Activated CD4-positive, alpha-beta T cell treated with anti-CD3 and anti-CD28 coated beads, Interleukin-2, amount 50 U/mL, for 1 hour (primary cell): ENCODE results near the gene WSB1.

Experiments used
- DNase-seq: peaks from one replicate; pipeline ENCODE4 v3.0.0-alpha.2; 2020

Gene WSB1

GRCh38 chr17:27363326-27363725 is 69.4 kb downstream of the WSB1 start:
- DNase-seq, result no peak
